ENCODE results near the gene UBR4.

DNA sequence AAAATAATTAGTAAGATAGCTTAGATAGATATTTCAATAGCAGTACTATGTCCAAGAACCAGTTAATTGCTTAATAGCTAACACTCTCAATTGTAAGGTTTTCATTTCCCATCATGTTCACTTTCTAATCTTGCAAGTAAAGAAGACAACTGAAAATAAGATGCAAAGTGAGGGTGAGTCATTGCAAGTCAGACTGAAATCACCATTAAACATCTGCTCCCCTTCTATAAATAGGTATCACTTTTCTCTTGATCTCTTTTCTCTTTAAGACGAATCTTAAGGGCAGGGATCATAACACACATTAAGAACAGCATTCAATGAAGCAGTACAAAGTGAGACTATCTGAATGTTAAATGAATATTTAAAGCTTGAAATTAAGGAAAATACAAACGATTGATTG is 40.4 kb downstream of the UBR4 start:
- TF ChIP-seq, protein P1, sequence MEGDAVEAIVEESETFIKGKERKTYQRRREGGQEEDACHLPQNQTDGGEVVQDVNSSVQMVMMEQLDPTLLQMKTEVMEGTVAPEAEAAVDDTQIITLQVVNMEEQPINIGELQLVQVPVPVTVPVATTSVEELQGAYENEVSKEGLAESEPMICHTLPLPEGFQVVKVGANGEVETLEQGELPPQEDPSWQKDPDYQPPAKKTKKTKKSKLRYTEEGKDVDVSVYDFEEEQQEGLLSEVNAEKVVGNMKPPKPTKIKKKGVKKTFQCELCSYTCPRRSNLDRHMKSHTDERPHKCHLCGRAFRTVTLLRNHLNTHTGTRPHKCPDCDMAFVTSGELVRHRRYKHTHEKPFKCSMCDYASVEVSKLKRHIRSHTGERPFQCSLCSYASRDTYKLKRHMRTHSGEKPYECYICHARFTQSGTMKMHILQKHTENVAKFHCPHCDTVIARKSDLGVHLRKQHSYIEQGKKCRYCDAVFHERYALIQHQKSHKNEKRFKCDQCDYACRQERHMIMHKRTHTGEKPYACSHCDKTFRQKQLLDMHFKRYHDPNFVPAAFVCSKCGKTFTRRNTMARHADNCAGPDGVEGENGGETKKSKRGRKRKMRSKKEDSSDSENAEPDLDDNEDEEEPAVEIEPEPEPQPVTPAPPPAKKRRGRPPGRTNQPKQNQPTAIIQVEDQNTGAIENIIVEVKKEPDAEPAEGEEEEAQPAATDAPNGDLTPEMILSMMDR (IDR thresholded peaks at IDR 0.05; ENCODE audit: low read depth, low read length), result no peak
- no peak for TF ChIP-seq POLR2A (IDR thresholded peaks at IDR 0.05; ENCODE audit: extremely low read depth, insufficient read length)
- TF ChIP-seq, protein P2, sequence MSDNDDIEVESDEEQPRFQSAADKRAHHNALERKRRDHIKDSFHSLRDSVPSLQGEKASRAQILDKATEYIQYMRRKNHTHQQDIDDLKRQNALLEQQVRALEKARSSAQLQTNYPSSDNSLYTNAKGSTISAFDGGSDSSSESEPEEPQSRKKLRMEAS (IDR thresholded peaks at IDR 0.05; ENCODE audit: low read depth, low read length), result no peak
